ENCODE data around the gene GOLIM4. TPM values are rescaled to one million over a fixed set of nuclear protein-coding genes. Genes with fewer than 3 reads are reported as not detected.

GOLIM4 gene
- total and polyA plus RNA-seq, 2 experiments from 2014 or later, result 34.4 to 50.5 TPM

GRCh38 chr3:168116279-168116678 is 20.6 kb upstream of the GOLIM4 start:
- Histone ChIP-seq H3K36me3 (ENCODE audit: insufficient read depth) (no peaks in the 10 kb centered on the region), H3K4me3 (no peak overlapping the region), H3K79me2 (replicated peaks; ENCODE audit: insufficient read depth) (no peaks in the 10 kb centered on the region), H3K27ac (ENCODE audit: low read depth) (no peak overlapping the region), H4K20me1 (replicated peaks; ENCODE audit: insufficient read depth) (no peaks in the 10 kb centered on the region), H3K9me2 (ENCODE audit: insufficient read depth) (no peaks in the 10 kb centered on the region), H3K4me2 (no peak overlapping the region), H2AFZ (peak overlapping the region; percentile 86), H3F3A (replicated peaks; ENCODE audit: low read depth) (no peaks in the 10 kb centered on the region), H3K4me1 (ENCODE audit: insufficient read depth) (no peaks in the 10 kb centered on the region), H3K27me3 (ENCODE audit: insufficient read depth) (no peaks in the 10 kb centered on the region)
- Mint-ChIP-seq H3K27ac (no peak overlapping the region), H3K9me3 (no peaks in the 10 kb centered on the region), H3K4me3 (no peak overlapping the region), H3K4me1 (no peaks in the 10 kb centered on the region; the same call in 2 of the 3 replicates), H3K36me3 (ENCODE audit: low read depth) (no peaks in the 10 kb centered on the region), H3K27me3 (ENCODE audit: insufficient read depth, low read depth, poor library complexity) (no peaks in the 10 kb centered on the region)
- DNase-seq (ENCODE audit: low spot score) (no peak), ATAC-seq (no peak)
- TF ChIP-seq JUNB (IDR thresholded peaks at IDR 0.05; ENCODE audit: unreplicated experiment) (no peak), EZH2 (IDR thresholded peaks at IDR 0.05; ENCODE audit: low read depth, unreplicated experiment) (no peak), NANOG (IDR thresholded peaks at IDR 0.05; ENCODE audit: borderline replicate concordance) (no peak), ZNF462 (CRISPR knock-in tag; IDR thresholded peaks at IDR 0.05) (no peak), REST (IDR thresholded peaks at IDR 0.05; ENCODE audit: unreplicated experiment) (no peak), EZH2phosphoT487 (IDR thresholded peaks at IDR 0.05; ENCODE audit: unreplicated experiment) (no peak), STAT1 (IDR thresholded peaks at IDR 0.05; ENCODE audit: unreplicated experiment) (no peak), ZNF114 (CRISPR knock-in tag; IDR thresholded peaks at IDR 0.05) (no peak), ETS1 (IDR thresholded peaks at IDR 0.05) (no peak), CREB1 (CRISPR knock-in tag; IDR thresholded peaks at IDR 0.05; ENCODE audit: low read depth) (no peak), POLR2AphosphoS5 (IDR thresholded peaks at IDR 0.05; ENCODE audit: low read depth) (no peak), ZNF331 (CRISPR knock-in tag; IDR thresholded peaks at IDR 0.05; ENCODE audit: low read depth) (no peak), CTCF (conservative IDR thresholded peaks at IDR 0.05; ENCODE audit: low read depth in 2 of 2) (no peak)
